NCI-H345 treated with DMSO at 0.1 percent for 48 hours (cell line): ENCODE results near the gene PCBP3.

ENCODE experiments used
- DNase-seq: peaks from one replicate; lab custom pipeline; 2025; ENCODE audit not compliant: unreplicated experiment; lab: John Stamatoyannopoulos, UW

Gene PCBP3

DNA sequence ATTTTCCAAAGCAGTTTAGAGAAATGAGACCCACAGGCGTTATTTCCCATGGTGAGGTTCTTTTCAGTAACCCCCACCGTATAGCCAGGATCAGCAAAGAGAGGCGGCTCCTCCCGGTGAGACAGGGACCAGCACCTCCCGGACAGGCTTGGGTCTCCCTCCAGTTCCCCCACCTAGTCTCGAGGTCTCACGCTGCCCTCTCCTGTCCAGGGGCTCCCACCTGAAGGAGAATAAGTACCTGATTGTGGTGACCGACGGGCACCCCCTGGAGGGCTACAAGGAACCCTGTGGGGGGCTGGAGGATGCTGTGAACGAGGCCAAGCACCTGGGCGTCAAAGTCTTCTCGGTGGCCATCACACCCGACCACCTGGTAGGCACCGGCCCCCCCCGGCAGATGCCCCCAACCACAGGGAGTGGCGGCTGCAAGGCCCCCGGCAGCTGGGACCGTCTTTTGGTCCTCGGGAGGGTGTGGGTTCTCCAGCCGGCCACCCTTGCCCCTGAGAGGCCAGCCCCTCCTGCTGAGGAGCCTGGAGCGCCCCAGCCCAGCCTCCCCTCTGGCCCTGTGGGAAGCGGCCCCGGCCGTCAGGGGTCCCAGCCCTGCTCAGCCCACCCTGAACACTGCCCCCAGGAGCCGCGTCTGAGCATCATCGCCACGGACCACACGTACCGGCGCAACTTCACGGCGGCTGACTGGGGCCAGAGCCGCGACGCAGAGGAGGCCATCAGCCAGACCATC, 343.0 kb downstream of the PCBP3 start:
- DNase-seq = no peak

GRCh38 chr21:45987121-45987711, 343.7 kb downstream of the PCBP3 start:
- no peak for DNase-seq

GRCh38 chr21:45988366-45989347, 345.1 kb downstream of the PCBP3 start:
- no peak for DNase-seq

DNA sequence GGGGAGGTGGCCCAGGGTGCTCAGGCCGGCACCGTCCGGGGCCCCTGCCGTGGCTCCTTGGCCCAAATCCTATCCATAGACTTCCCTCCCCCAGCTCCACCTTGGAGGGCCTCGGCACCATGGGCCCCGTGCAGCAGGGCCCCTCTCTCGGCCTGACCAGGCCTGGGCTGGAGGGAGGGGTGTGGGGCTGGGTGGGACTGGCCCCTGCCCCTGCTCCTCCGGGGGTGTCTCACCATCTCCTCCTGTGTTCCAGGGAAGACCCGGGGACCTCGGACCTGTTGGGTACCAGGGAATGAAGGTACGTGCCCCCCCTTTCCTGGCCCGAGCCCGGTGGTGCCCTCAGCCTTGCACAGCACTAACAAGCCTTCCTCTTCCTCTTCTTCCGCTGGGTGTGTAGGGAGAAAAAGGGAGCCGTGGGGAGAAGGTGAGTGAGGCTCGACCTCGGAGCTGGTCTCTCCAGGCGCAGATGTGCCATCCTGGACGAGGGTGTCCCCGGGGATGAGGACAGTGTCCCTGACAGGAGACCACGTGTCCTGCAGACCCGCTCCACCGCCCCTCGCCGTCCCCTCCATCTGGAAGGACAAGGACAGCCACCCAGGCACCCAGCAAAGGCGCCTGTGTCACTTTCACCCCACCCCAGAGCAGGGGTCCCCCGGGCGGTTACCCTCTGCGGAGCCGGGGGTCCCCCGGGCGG, 346.0 kb downstream of the PCBP3 start:
- no peak for DNase-seq

GRCh38 chr21:45990049-45990711, 346.7 kb downstream of the PCBP3 start:
- DNase-seq = no peak

GRCh38 chr21:45990741-45991605, 347.4 kb downstream of the PCBP3 start:
- no peak for DNase-seq

- no peak for DNase-seq
These were observed 348.2 kb downstream of the PCBP3 start for GRCh38 chr21:45991606-45992300.
